ENCODE data around the gene LZTR1.

Gene LZTR1

DNA sequence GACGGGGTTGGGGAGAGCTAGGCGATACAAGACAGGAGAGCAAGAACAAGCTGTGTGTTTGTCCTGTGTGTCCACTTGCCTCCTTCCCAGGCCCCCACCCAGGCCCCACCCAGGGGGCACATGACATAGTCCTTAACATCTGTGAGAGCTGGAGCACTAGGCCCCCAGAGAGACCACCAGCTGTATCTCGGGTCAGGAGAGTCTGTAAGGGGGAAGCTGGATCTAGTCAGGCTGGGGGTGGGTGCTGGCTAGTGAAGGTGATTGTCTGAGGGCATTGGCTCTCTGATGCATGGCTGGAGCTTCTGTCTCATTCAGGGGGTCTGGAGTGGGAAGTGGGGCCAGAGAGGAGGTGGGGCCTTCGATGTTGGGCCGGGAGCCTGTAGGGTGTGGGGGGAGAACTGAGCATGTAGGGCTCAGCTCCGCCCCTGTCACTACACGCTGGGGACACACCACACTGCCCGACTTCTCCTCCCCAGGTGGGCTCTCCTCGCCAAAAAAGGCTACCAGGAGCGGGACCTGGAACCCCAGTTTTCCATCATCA lies 33.4 kb downstream of the LZTR1 start:
- DNase-seq (ENCODE audit: low read depth, low spot score): no peak

- DNase-seq (ENCODE audit: low read depth, low spot score): no peak
These were observed 34.7 kb downstream of the LZTR1 start for GRCh38 chr22:21016644-21017420.

DNA sequence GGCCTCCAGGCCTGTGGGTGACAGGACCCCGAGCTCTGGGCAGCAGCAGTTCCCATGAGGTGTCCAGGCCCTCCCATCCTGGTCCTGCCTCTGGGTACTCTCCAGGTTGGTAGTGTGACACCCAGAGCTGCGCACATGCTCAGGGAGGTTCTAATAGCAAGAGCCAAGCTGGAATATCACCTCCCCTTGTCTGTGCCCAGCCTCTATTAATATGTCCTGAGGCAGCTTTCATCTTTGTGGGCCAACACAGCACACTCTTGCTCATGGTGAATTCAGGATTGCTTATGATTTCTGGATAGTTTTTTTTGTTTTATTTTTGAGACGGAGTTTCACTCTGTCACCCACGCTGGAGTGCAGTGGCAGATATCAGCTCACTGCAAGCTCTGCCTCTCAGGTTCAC lies 36.2 kb downstream of the LZTR1 start:
- no peak for DNase-seq (ENCODE audit: low read depth, low spot score)

DNA sequence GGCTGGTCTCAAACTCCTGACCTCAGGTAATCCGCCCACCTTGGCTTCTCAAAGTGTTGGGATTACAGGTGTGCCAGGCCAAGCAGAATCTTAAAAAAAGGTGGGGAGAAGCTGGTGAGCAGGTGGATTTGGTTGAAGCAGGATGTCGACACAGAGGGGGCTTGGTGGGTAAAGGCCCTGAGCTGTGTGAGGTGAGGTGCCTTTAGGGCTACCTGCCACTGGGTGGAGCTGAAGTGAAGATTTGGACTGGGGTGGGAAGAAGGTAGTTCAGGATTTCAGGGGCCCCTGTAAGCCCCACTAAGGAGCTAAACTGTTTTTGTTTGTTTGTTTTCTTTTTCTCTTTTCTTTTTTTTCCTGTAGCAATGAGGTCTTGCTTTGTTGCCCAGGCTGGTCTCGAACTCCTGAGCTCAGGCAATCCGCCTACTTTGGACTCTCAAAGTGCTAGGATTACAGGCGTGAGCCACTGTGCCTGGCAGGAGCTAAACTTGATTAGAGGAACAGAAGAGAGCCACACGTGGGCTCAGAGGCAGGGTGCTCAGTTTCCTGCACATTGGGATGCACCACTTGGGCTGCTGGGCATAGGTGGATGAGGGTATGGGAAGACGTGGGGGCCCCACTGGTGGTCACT lies 38.8 kb downstream of the LZTR1 start:
- DNase-seq (ENCODE audit: low read depth, low spot score): no peak

DNA sequence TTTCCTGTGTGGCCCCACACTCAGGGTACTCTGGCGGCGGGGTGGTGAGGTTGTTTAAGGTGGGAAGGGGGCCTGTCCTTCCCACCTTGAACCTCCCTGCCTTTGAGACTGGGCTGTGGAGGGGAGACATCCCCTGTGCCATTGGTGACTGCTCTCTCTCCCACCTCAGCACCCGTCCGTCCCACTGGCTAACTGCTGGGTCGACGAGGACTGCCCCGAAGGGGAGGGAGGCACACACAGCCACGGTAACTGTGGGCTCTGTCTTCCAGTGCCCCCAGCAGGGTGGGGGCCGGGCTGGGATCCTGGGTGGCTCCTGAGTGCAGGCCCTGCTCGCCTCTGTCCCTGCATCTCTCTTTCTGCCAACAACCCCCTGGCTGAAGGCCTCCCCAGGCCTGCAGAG lies 40.4 kb downstream of the LZTR1 start:
- no peak for DNase-seq (ENCODE audit: low read depth, low spot score)

DNA sequence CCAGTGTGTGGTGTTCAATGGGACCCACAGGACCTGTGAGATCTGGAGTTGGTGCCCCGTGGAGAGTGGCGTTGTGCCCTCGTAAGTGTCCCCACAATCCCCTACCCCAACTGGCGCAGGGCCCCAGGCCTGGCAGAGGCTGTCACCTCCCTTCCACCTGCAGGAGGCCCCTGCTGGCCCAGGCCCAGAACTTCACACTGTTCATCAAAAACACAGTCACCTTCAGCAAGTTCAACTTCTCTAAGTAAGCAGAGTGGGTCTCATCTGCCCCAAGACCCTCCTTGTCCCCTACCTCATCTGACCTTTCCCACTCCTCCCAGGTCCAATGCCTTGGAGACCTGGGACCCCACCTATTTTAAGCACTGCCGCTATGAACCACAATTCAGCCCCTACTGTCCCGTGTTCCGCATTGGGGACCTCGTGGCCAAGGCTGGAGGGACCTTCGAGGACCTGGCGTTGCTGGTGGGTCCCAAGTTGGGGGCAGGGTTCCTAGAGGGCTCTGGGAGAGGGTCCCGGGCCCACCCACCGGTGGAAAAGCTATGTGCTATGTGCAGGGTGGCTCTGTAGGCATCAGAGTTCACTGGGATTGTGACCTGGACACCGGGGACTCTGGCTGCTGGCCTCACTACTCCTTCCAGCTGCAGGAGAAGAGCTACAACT lies 41.0 kb downstream of the LZTR1 start:
- no peak for DNase-seq (ENCODE audit: low read depth, low spot score)

- no peak for DNase-seq (ENCODE audit: low read depth, low spot score)
These were observed 43.2 kb downstream of the LZTR1 start for GRCh38 chr22:21025266-21025665.

DNA sequence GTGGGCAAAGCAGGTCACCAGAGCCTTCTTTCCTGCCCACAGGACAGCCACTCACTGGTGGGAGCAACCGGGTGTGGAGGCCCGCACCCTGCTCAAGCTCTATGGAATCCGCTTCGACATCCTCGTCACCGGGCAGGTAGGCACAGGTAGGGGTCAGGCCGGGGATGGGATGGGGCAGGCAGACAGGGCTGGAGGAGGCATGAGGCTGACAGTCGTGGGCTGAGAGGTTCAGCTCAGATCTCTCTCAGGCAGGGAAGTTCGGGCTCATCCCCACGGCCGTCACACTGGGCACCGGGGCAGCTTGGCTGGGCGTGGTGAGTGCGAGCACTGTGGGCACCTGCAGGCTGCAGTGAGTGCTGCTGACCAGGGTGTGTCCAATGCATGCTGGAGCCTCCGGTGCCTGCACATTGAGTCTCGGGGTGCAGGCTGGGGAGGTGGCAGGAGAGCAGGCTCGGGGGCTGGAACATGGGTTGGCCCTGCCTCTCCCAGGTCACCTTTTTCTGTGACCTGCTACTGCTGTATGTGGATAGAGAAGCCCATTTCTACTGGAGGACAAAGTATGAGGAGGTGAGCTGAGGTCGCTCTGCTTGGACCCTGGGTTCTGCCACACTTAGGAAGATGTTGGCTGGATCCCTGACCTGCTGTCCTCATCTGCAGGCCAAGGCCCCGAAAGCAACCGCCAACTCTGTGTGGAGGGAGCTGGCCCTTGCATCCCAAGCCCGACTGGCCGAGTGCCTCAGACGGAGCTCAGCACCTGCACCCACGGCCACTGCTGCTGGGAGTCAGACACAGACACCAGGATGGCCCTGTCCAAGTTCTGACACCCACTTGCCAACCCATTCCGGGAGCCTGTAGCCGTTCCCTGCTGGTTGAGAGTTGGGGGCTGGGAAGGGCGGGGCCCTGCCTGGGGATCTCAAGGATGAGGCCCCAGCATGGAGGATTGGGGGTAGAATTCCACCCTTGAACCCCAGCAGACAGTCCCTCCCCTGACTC lies 44.0 kb downstream of the LZTR1 start:
- no peak for DNase-seq (ENCODE audit: low read depth, low spot score)

- DNase-seq (ENCODE audit: low read depth, low spot score): no peak
These were observed 44.9 kb downstream of the LZTR1 start for GRCh38 chr22:21026783-21027692.

GRCh38 chr22:21028277-21029251 lies 46.5 kb downstream of the LZTR1 start:
- no peak for DNase-seq (ENCODE audit: low read depth, low spot score)

GRCh38 chr22:21029486-21030025 lies 47.5 kb downstream of the LZTR1 start:
- DNase-seq (ENCODE audit: low read depth, low spot score): no peak

DNA sequence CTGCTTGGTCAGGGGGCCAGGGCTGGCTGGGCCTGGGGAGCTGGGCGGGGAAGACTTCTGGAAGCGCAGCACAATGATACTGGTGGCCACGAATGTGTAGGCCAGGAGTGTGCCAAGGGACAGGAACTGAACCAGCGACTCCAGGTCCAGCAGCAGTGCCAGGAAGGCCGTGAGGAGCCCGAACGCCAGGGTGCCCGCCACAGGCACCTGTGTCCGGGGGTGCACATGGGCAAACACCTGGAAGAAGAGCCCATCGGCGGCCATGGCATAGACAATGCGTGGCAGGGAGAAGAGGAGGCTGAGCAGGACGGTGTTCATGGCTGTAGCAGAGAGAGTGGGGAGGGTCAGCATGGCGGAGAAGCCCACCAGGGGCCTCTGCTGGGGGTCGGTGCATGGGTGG lies 47.9 kb downstream of the LZTR1 start:
- no peak for DNase-seq (ENCODE audit: low read depth, low spot score)

DNA sequence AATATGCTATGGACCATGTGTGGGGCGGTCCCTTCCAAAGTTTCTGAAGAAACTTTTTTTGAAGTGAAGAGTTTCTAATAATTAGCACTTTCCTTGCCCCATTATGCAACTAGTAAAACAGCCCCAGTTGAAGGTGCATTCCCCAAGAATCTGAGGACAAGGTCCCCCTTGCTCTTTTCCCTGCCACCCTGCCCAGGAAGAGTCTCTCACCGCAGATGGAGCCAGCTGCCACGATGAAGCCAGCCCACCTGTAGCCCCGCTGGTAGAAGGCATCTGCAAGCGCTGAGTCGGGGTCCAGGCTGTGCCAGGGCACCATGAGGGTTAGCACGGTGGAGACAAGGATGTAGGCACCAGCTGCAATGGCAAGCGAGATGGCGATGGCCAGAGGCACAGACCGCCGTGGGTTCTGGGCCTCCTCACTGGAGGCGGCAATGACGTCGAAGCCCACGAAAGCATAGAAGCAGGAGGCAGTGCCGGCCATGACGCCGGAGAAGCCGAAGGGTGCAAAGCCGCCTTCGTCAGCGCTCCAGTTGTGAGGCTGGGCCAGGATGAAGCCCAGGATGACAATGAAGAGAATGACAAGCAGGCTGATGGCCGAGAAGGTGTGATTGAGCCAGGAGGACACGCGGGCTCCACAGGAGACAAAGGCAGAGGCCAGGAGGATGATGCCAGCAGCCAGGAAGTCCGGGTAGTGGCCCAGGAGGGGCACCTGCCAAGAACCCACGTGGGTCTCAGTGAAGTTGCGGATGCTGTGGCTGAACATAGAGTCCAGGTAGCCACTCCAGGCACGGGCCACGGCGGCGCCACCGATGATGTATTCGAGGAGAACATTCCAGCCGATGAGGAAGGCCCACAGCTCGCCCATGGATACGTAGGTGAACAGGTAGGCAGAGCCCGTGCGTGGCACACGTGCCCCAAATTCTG lies 48.8 kb downstream of the LZTR1 start:
- DNase-seq (ENCODE audit: low read depth, low spot score): no peak

- DNase-seq (ENCODE audit: low read depth, low spot score): no peak
These were observed 49.5 kb downstream of the LZTR1 start for GRCh38 chr22:21031545-21032036.

DNA sequence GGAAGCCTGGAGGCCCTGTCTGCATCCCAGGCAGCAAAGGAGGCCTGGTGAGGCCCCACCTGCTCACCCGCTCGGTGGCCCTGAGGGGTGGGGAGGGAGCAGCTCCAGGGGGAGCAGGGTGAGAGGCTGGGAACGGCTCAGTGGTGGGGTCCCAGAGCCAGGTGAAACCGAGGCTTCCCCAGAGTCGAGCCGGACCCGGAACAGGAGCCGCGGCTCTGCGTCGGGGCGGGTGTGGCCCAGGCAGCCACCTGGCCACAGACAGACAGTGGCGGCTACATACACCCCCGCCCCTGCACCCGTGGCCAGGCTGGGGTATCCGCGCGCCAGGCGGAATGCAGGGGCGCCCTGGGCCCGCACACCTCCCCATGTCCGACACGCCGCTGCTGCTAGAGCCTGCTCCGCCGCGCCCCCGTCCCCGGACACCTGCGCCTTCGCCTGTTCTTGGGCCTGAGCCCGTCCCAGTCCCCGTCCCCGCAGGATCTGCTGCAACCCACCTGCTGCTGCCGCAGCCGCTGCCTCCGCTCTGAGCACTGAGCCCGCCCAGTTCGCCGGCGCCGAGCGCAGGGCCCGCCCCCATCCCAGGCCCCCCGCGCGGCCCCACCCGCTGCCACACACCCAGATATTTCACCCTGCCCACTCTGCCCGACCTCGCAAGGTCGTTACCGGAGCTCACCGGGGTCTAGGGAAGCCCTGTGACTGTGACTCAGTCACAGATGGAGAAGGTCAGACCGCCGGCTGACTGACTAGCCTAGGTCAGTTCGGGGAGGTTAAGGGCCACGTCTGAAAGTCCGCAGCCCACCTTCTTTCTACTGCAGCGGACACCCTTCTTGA lies 50.2 kb downstream of the LZTR1 start, which contains the start of gene SLC7A4:
SLC7A4 (minus strand) TSS at position 525 of the 831 bp plus-strand sequence. CDS start 749 bp downstream, outside the sequence.
- DNase-seq (ENCODE audit: low read depth, low spot score): no peak

DNA sequence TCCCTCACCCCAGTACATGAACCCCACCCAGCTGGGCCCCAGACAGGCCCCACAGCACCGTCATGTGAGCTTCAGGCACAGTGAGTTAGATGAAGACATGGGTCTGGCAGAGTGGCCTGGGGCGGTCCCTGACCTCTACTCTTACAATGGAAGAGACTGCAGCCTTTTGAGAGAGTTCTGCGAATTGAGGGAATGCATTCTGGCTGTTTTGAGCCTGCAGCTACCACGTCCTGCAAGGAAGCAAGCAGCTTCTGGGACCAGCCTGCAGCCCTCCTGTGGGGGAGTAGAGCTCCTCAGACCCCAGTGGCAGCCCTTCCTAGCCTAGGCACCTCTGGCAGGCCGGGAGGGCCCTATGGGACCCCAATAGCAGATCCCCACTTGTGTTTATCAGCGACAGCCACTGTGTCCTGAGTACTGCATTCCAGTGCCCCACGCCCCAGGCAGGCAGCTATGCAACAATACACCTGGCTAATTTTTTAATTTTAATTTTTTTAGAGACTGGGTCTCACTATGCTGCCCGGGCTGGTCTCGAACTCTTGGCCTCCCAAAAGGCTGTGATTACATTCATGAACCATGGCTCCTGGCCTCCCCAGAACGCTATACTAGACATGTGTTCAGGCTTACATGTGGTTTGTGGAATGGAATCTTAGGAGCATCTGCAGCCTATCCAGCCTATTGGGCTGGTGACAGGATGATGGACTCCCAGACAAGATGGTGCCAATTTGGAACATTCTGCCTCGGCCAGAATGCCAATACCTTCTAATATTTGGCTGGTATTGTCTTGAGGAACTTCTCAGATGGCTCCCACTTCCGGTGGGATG lies 51.0 kb downstream of the LZTR1 start:
- no peak for DNase-seq (ENCODE audit: low read depth, low spot score)

Data from activated CD4-positive, CD25-positive, alpha-beta regulatory T cell treated with anti-CD3 and anti-CD28 coated beads, Interleukin-2, amount 50 U/mL, for 16 hours (primary cell).